ENCODE measurements around the gene BBS5. TPM values are rescaled to one million over a fixed set of nuclear protein-coding genes. Genes with fewer than 3 reads are reported as not detected.
"Not testable (repeated sequence)": the region's sequence is repeated elsewhere in the genome, so short reads cannot be mapped to it uniquely, and the experiment has no call there.

The BBS5 gene
- 1.4 TPM for total RNA-seq
- polyA plus RNA-seq = under 1 TPM in 3 of 4 donors, not detected in 1; 0.32 to 0.95 (median 0.89) TPM

DNA sequence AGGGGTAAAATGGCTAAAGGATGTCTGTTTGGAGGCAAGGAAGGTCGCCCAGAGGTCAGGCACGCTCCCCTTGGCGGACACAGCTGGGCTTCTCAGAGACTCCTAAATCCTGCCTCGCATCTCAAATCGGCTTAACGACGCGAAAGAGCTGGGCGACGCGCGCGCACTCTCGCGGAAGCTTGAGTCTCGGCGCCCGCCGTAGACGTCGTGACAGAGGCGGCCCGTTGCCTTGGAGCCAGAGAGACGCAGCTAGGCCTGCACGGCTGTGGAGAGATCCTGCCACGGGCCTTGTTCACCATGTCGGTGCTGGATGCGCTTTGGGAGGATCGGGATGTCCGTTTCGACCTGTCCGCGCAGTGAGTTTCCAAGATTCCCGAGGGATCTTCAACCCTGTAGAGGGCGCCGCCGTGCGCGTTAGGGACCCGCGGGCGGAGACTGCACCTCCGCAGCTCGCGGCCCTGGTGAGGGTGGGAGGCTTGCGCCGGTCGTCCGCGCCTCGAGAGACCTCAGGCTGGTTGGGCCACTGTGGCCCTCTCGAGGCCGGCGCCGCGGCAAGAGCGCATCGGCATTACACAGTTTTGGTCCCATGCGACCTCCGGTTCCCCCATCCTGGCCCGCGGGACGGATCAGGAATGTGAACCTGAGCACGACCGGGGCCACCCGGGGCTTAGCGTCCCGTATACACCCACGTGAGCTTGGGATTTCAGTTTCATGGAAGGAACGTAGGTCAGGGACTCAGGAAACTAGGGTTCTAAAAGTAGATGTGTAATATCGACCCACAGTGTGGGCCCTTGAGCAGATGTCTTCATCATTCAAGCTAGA, at the start of gene BBS5:
Gene BBS5 (plus strand): TSS at position 238 of the 822 bp plus-strand sequence. CDS start 60 bp downstream, at position 298.
- H3K9me3 Mint-ChIP-seq = peaks cover 0 to 2% (median 0%) of the 10 kb centered on the region in 7 donors
- Histone ChIP-seq H3K4me3 (ENCODE audit: low read depth, low read length) (peak within 1 kb of the TSS; percentile 72), H3K4me1 (ENCODE audit: control insufficient read depth, insufficient read depth, low read length, poor library complexity, severe bottlenecking) (peaks cover 9% of the 10 kb centered on the region), H3K27ac (ENCODE audit: insufficient read depth, low read length, poor library complexity, severe bottlenecking) (no peak within 1 kb of the TSS), H3K36me3 (ENCODE audit: control insufficient read depth, insufficient read depth, low read length) (no peaks in the 10 kb centered on the region), H3K27me3 (ENCODE audit: control insufficient read depth, insufficient read depth, low read length) (no peaks in the 10 kb centered on the region), H3K9me3 (ENCODE audit: control insufficient read depth in 2 of 2, low read length in 2 of 2) (no peaks in the 10 kb centered on the region)
- peak within 1 kb of the TSS; percentile 63 to 80 (median 75) for H3K27ac Mint-ChIP-seq
- H3K4me1 Mint-ChIP-seq = peaks cover 10 to 25% (median 17%) of the 10 kb centered on the region in 4 donors
- peaks cover 7% of the 10 kb centered on the region for H3K36me3 Mint-ChIP-seq
- H3K4me3 Mint-ChIP-seq = peak within 1 kb of the TSS; percentile 85 to 93 (median 90)
- DNase-seq (peak; percentile 28 to 84 (median 73)), ATAC-seq (ENCODE audit: low read depth in 2 of 2) (peak; percentile 92 to 94)
- peaks cover 4% of the 10 kb centered on the region for H3K27me3 Mint-ChIP-seq

DNA sequence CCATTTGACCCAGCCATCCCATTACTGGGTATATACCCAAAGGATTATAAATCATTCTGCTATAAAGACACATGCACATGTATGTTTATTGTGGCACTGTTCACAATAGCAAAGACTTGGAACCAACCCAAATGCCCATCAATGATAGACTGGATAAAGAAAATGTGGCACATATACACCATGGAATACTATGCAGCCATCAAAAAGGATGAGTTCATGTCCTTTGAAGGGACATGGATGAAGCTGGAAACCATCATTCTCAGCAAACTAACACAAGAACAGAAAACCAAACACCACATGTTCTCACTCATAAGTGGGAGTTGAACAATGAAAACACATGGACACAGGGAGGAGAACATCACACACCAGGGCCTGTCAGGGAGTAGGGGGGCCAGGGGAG, 47.5 kb upstream of the BBS5 start:
- H3K4me1 ChIP-seq (ENCODE audit: control insufficient read depth, insufficient read depth, low read length, poor library complexity, severe bottlenecking); H3K27me3 Mint-ChIP-seq; H3K27ac Mint-ChIP-seq; H3K4me3 ChIP-seq (ENCODE audit: low read depth, low read length); H3K27ac ChIP-seq (ENCODE audit: insufficient read depth, low read length, poor library complexity, severe bottlenecking); DNase-seq; H3K4me3 Mint-ChIP-seq; H3K27me3 ChIP-seq (ENCODE audit: control insufficient read depth, insufficient read depth, low read length); ATAC-seq (ENCODE audit: low read depth in 2 of 2); H3K4me1 Mint-ChIP-seq; H3K36me3 ChIP-seq (ENCODE audit: control insufficient read depth, insufficient read depth, low read length); H3K36me3 Mint-ChIP-seq; H3K9me3 ChIP-seq (ENCODE audit: control insufficient read depth in 2 of 2, low read length in 2 of 2): not testable (repeated sequence)
- peaks cover 0 to 10% (median 6%) of the 10 kb centered on the region in 7 donors for H3K9me3 Mint-ChIP-seq

DNA sequence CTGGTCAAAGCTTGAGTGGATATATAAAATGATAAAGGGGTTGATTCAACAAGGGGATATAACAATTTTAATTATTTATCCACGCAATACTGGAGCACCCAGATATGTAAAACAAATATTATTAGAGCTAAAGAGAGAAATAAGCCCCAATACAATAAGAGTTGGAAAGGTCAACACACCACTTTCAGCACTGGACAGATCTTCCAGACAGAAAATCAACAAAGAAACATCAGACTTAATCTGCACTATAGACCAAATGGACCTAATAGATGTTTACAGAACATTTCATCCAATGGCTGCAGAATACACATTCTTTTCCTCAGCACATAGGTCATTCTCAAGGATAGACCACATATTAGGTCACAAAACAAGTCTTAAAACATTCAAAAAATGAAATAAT, 45.1 kb upstream of the BBS5 start:
- not testable (repeated sequence) for H3K4me3 ChIP-seq (ENCODE audit: low read depth, low read length); H3K9me3 ChIP-seq (ENCODE audit: control insufficient read depth in 2 of 2, low read length in 2 of 2); ATAC-seq (ENCODE audit: low read depth in 2 of 2); H3K4me3 Mint-ChIP-seq; DNase-seq; H3K36me3 ChIP-seq (ENCODE audit: control insufficient read depth, insufficient read depth, low read length); H3K4me1 Mint-ChIP-seq; H3K36me3 Mint-ChIP-seq; H3K27ac Mint-ChIP-seq; H3K27me3 Mint-ChIP-seq; H3K27me3 ChIP-seq (ENCODE audit: control insufficient read depth, insufficient read depth, low read length); H3K4me1 ChIP-seq (ENCODE audit: control insufficient read depth, insufficient read depth, low read length, poor library complexity, severe bottlenecking); H3K27ac ChIP-seq (ENCODE audit: insufficient read depth, low read length, poor library complexity, severe bottlenecking)
- H3K9me3 Mint-ChIP-seq = peaks cover 0 to 10% (median 6%) of the 10 kb centered on the region in 7 donors

DNA sequence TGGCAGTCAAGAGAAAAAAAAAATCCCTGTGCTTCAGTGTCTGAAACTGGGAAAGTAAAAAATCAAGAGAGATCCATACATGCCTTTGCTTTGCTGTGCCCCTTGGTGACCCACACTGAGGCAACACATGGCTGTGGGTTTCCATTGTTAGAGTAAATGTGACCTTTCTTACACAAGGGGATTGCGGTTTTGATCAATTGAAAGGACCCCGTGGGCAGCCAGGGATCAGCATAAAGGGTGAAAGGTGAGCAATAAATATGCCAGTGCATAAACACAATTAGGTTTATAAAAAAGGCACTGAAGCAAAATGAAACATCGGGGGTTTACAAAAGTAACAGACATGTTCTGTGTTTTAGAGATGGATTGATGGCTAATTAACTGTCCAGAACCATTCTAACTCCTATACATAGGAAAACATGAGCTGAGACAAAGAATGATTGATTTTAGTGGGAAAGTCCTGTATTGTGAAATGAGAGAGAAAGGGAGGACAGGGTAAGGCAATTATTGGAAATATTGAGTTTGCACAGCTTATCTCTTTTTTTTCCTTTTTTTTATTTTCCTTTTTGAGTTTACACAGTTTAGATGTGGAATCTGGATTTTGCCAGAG, 40.7 kb upstream of the BBS5 start:
- Histone ChIP-seq H3K9me3 (ENCODE audit: control insufficient read depth in 2 of 2, low read length in 2 of 2) (no peaks in the 10 kb centered on the region), H3K27ac (ENCODE audit: insufficient read depth, low read length, poor library complexity, severe bottlenecking) (no peak overlapping the region), H3K4me1 (ENCODE audit: control insufficient read depth, insufficient read depth, low read length, poor library complexity, severe bottlenecking) (no peaks in the 10 kb centered on the region), H3K27me3 (ENCODE audit: control insufficient read depth, insufficient read depth, low read length) (peaks cover 2% of the 10 kb centered on the region), H3K36me3 (ENCODE audit: control insufficient read depth, insufficient read depth, low read length) (no peaks in the 10 kb centered on the region), H3K4me3 (ENCODE audit: low read depth, low read length) (no peak overlapping the region)
- H3K36me3 Mint-ChIP-seq = no peaks in the 10 kb centered on the region
- peaks cover 0 to 6% (median 0%) of the 10 kb centered on the region in 7 donors for H3K9me3 Mint-ChIP-seq
- ATAC-seq (ENCODE audit: low read depth in 2 of 2) (no peak), DNase-seq (no peak)
- no peak overlapping the region for H3K4me3 Mint-ChIP-seq
- H3K27ac Mint-ChIP-seq = no peak overlapping the region
- H3K27me3 Mint-ChIP-seq = peaks cover 17% of the 10 kb centered on the region
- H3K4me1 Mint-ChIP-seq = no peaks in the 10 kb centered on the region

DNA sequence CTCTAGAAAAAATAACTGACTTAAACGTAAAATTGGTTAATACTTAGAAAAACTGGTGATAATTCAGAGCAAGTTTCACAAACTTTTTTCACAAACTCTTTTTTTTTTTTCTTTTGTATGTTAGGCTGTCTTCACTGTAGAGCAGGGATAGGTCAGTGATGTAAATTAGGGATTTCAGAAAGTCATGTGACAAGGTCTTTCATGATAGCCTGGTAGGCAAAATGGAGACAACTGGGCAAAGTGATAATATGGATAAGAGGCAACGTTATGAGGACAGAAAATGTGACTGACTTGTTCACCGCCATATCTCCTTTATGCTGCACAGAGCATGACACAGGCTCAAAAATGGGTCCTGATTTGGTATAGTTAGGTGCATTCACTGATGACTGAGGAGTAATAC, 39.4 kb upstream of the BBS5 start:
- no peaks in the 10 kb centered on the region for H3K4me1 ChIP-seq (ENCODE audit: control insufficient read depth, insufficient read depth, low read length, poor library complexity, severe bottlenecking)
- H3K4me3 ChIP-seq (ENCODE audit: low read depth, low read length) = no peak overlapping the region
- H3K27ac ChIP-seq (ENCODE audit: insufficient read depth, low read length, poor library complexity, severe bottlenecking) = no peak overlapping the region
- H3K27ac Mint-ChIP-seq = no peak overlapping the region
- H3K27me3 Mint-ChIP-seq = peaks cover 13% of the 10 kb centered on the region
- no peaks in the 10 kb centered on the region for H3K36me3 Mint-ChIP-seq
- no peak for ATAC-seq (ENCODE audit: low read depth in 2 of 2)
- peaks cover 0 to 4% (median 0%) of the 10 kb centered on the region in 7 donors for H3K9me3 Mint-ChIP-seq
- no peaks in the 10 kb centered on the region for H3K4me1 Mint-ChIP-seq
- no peaks in the 10 kb centered on the region for H3K36me3 ChIP-seq (ENCODE audit: control insufficient read depth, insufficient read depth, low read length)
- no peak overlapping the region for H3K4me3 Mint-ChIP-seq
- no peaks in the 10 kb centered on the region for H3K9me3 ChIP-seq (ENCODE audit: control insufficient read depth in 2 of 2, low read length in 2 of 2)
- no peaks in the 10 kb centered on the region for H3K27me3 ChIP-seq (ENCODE audit: control insufficient read depth, insufficient read depth, low read length)
- no peak for DNase-seq

DNA sequence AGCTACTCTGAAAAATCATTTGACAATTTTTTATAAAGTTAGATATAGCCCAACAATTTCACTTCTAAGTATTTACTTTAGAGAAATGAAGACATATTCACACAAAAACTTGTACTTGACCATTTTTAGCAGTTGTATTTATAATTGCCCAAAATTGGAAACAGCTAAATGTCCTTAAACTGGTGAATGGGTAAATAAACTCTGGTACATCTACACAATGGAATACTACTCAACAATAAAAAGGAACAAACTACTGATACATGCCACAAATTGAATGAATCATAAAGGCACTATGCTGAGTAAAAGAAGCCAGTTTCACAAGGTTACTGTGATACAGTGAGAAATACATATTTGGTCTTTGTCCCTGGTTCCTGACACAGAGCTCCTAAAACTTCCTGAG, 32.8 kb upstream of the BBS5 start:
- no peak for ATAC-seq (ENCODE audit: low read depth in 2 of 2)
- Mint-ChIP-seq H3K36me3 (no peaks in the 10 kb centered on the region), H3K27me3 (peaks cover 7% of the 10 kb centered on the region), H3K4me3 (no peak overlapping the region), H3K27ac (no peak overlapping the region), H3K4me1 (no peaks in the 10 kb centered on the region), H3K9me3 (no peaks in the 10 kb centered on the region)
- peaks cover 3% of the 10 kb centered on the region for H3K27me3 ChIP-seq (ENCODE audit: control insufficient read depth, insufficient read depth, low read length)
- H3K4me3 ChIP-seq (ENCODE audit: low read depth, low read length) = no peak overlapping the region
- no peaks in the 10 kb centered on the region for H3K36me3 ChIP-seq (ENCODE audit: control insufficient read depth, insufficient read depth, low read length)
- H3K9me3 ChIP-seq (ENCODE audit: control insufficient read depth in 2 of 2, low read length in 2 of 2) = no peaks in the 10 kb centered on the region
- DNase-seq = no peak
- H3K27ac ChIP-seq (ENCODE audit: insufficient read depth, low read length, poor library complexity, severe bottlenecking) = no peak overlapping the region
- H3K4me1 ChIP-seq (ENCODE audit: control insufficient read depth, insufficient read depth, low read length, poor library complexity, severe bottlenecking) = no peaks in the 10 kb centered on the region

DNA sequence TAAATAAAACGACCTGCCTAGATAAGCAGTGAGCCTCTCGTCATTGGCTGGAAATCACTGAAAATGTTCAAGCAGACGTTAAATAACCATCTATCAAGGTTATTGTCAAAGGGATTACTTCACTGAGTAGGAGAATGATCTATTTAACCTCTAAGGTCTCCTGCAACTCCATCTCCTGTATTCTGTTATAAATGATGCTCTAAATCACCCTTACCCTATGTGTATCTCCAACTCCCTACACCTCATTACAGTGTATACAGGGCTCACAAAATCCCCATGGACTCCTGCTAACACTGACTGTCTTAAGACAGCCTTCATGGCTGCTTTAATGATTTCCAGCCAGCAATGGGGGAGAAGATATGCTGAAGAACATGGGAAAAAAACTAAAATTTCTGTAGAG, 31.0 kb upstream of the BBS5 start:
- H3K4me1 ChIP-seq (ENCODE audit: control insufficient read depth, insufficient read depth, low read length, poor library complexity, severe bottlenecking) = no peaks in the 10 kb centered on the region
- ATAC-seq (ENCODE audit: low read depth in 2 of 2) = no peak
- peaks cover 3% of the 10 kb centered on the region for H3K27me3 ChIP-seq (ENCODE audit: control insufficient read depth, insufficient read depth, low read length)
- H3K4me1 Mint-ChIP-seq = no peaks in the 10 kb centered on the region
- H3K9me3 ChIP-seq (ENCODE audit: control insufficient read depth in 2 of 2, low read length in 2 of 2) = no peaks in the 10 kb centered on the region
- H3K36me3 Mint-ChIP-seq = no peaks in the 10 kb centered on the region
- no peak overlapping the region for H3K4me3 ChIP-seq (ENCODE audit: low read depth, low read length)
- no peak overlapping the region for H3K4me3 Mint-ChIP-seq
- DNase-seq = no peak
- peaks cover 4% of the 10 kb centered on the region for H3K27me3 Mint-ChIP-seq
- no peaks in the 10 kb centered on the region for H3K9me3 Mint-ChIP-seq
- H3K27ac ChIP-seq (ENCODE audit: insufficient read depth, low read length, poor library complexity, severe bottlenecking) = no peak overlapping the region
- no peaks in the 10 kb centered on the region for H3K36me3 ChIP-seq (ENCODE audit: control insufficient read depth, insufficient read depth, low read length)
- H3K27ac Mint-ChIP-seq = no peak overlapping the region

All from CD4-positive, CD25-positive, alpha-beta regulatory T cell (primary cell).